ENCODE results near the gene PIGC. TPM values are rescaled to one million over a fixed set of nuclear protein-coding genes. Genes with fewer than 3 reads are reported as not detected.

The PIGC gene
- total RNA-seq, result 10 to 100 TPM; 19.4 to 23.4 (median 20.9) TPM

GRCh38 chr1:172443666-172444453 lies at the start of gene PIGC:
PIGC (minus strand) TSS chr1:172444069; CDS start chr1:172442622, 1,447 bp downstream.
- Histone ChIP-seq H3K4me1 (peaks cover 5 to 14% of the 10 kb centered on the region in 2 donors), H3K9me3 (no peaks in the 10 kb centered on the region), H3K4me3 (replicated peaks in 1 of 3) (peak within 1 kb of the TSS; percentile 33 to 90 (median 52)), H3K27ac (peak within 1 kb of the TSS in 2 of 3 donors; percentile 73 to 78), H3K36me3 (no peaks in the 10 kb centered on the region), H3K27me3 (no peaks in the 10 kb centered on the region)
- TF ChIP-seq CTCF (IDR thresholded peaks at IDR 0.05) (peak; percentile 31 to 87 (median 79)), POLR2A (IDR thresholded peaks at IDR 0.05) (no peak)
- intact Hi-C loops (cut with DNase I), result loop anchor here (10.0 kb wide), 2 partner anchors 281 to 439 kb away; no protein-coding TSS in a partner anchor
- WGBS, 2 donors, result 15 to 18% methylated on average over 17 to 18 of the region's 43 CpGs
- peak; percentile 86 to 90 for DNase-seq

GRCh38 chr1:172492421-172492820 lies 48.6 kb upstream of the PIGC start:
- H3K4me3 ChIP-seq (replicated peaks in 1 of 3), result no peak overlapping the region
- H3K36me3 ChIP-seq, result no peaks in the 10 kb centered on the region
- H3K27ac ChIP-seq, result no peak overlapping the region
- intact Hi-C loops (cut with DNase I), result no loop called here
- H3K9me3 ChIP-seq, result no peaks in the 10 kb centered on the region
- DNase-seq, result no peak
- no peaks in the 10 kb centered on the region for H3K27me3 ChIP-seq
- 36 to 55% methylated on average over 1 of the region's 1 CpG for WGBS, 2 donors
- H3K4me1 ChIP-seq, result peaks cover 6 to 7% of the 10 kb centered on the region in 2 donors
- no peak for TF ChIP-seq CTCF (IDR thresholded peaks at IDR 0.05)
- TF ChIP-seq POLR2A (IDR thresholded peaks at IDR 0.05), result no peak

GRCh38 chr1:172489847-172490246 lies 46.0 kb upstream of the PIGC start:
- Histone ChIP-seq H3K4me1 (no peaks in the 10 kb centered on the region), H3K27ac (no peak overlapping the region), H3K36me3 (no peaks in the 10 kb centered on the region), H3K27me3 (no peaks in the 10 kb centered on the region), H3K9me3 (no peaks in the 10 kb centered on the region), H3K4me3 (replicated peaks in 1 of 3) (no peak overlapping the region)
- intact Hi-C loops (cut with DNase I), result no loop called here
- 80% methylated on average over 3 of the region's 3 CpGs for WGBS, 2 donors
- DNase-seq, result no peak
- no peak for TF ChIP-seq CTCF (IDR thresholded peaks at IDR 0.05)
- no peak for TF ChIP-seq POLR2A (IDR thresholded peaks at IDR 0.05)

- H3K27me3 ChIP-seq, result no peaks in the 10 kb centered on the region
- H3K4me3 ChIP-seq (replicated peaks in 1 of 3), result no peak overlapping the region
- intact Hi-C loops (cut with DNase I), result no loop called here
- no peaks in the 10 kb centered on the region for H3K9me3 ChIP-seq
- no peak for TF ChIP-seq POLR2A (IDR thresholded peaks at IDR 0.05)
- no peak for TF ChIP-seq CTCF (IDR thresholded peaks at IDR 0.05)
- H3K4me1 ChIP-seq, result no peaks in the 10 kb centered on the region
- WGBS, 2 donors, result 93 to 94% methylated on average over 3 of the region's 3 CpGs
- no peaks in the 10 kb centered on the region for H3K36me3 ChIP-seq
- DNase-seq, result no peak
- H3K27ac ChIP-seq, result no peak overlapping the region
These were observed 44.5 kb upstream of the PIGC start for GRCh38 chr1:172488393-172488792.

GRCh38 chr1:172487550-172487949 lies 43.7 kb upstream of the PIGC start:
- no peaks in the 10 kb centered on the region for H3K36me3 ChIP-seq
- H3K9me3 ChIP-seq, result no peaks in the 10 kb centered on the region
- H3K27ac ChIP-seq, result no peak overlapping the region
- no peak overlapping the region for H3K4me3 ChIP-seq (replicated peaks in 1 of 3)
- no peaks in the 10 kb centered on the region for H3K4me1 ChIP-seq
- intact Hi-C loops (cut with DNase I), result no loop called here
- DNase-seq, result no peak
- TF ChIP-seq CTCF (IDR thresholded peaks at IDR 0.05) (no peak), POLR2A (IDR thresholded peaks at IDR 0.05) (no peak)
- no peaks in the 10 kb centered on the region for H3K27me3 ChIP-seq
- 78 to 82% methylated on average over 4 of the region's 4 CpGs for WGBS, 2 donors

All from thyroid gland (tissue), 4 donors.